Hematopoietic multipotent progenitor cell treated with erythropoietin and hydrocortisone succinate and interleukin-3 and kit ligand, for 4 days (in vitro differentiated cells): Measurements from ENCODE around the gene SEMA3A.

Source experiments
- DNase-seq: peaks from one replicate; pipeline ENCODE4 v3.0.0-alpha.2; 2015

SEMA3A gene

DNA sequence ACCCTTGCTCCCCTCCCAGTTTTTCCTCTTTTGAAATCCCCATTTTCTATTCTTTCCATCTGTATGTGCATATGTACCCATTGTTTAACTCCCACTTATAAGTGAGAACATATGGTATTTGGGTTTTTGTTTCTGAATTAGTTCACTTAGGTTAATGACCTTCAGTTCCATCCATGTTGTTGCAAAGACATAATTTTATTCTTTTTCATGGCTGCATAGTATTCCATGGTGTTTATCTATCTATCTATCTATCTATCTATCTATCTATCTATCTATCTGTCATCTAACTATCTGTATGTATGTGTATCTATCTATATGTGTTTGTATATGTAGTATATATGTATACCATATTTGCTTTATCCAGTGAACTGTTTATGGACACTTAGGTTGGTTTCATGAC is 281.4 kb downstream of the SEMA3A start:
- DNase-seq: no peak

DNA sequence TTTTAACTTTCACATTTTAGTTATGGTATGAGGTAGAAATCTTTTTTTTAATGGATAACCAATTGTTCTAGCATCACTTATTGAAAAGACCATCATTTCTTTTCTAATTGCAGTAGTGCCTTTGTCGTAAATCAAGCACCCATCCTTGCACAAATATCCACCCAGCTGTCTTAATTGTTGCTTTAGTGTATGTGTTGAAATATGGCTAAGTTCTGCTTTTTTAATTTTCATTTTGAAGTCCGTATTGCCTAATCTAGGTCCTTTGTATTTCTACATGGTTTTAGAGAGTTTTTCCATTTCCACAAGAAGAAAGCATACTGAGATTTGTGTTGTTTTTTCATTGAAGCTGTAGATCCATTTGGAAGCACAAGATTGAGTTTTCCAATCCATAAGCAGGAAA is 286.1 kb downstream of the SEMA3A start:
- DNase-seq: peak; percentile 42
